HG03432 (cell line): ENCODE measurements around the gene PRR23E.
A peak's percentile ranks its signal among the peaks of the same experiment; 100 is the strongest.

Experiments used
- ATAC-seq: cut with Tn5 transposase; IDR thresholded peaks from one replicate; pipeline ENCODE4 v1.9.1; 2021; ENCODE audit warnings: mild to moderate bottlenecking, moderate library complexity; ENCODE audit not compliant: unreplicated experiment

PRR23E gene

DNA sequence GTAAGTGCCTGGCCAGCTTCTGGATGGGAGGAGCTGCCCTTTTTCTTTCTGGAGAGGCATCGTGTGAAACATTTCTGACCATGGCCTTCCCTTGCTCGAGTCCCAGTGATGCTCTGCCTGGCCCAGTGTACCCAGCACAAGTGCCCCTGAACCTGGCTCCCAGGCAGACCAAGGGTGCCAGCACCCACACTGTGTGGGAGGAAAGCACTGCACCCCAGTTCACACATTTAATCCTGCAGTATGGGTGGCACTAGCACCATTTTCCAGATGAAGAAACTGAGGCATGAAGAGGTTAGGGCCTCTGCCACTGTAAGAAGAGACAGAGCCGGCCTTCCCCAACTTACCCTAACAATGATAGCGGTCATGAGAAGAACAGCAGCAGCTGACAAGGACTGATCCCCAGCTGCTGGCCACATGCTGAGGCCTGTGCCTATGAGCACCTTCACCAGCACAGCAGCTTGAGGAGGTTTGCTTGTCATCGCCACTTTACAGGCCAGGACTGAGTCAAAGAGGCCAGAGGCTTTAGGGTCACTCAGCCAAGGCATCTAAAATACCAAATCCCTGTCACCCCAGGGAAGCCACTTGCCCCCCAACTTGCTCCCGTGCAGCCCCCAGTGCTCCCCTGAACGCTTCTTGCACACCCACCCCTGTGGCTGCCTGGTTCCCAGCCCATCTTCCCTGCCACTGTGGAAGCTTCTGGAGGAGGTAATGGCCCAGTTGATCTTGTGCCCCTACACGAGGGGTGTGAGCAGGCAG, 15.0 kb downstream of the PRR23E start:
- ATAC-seq = no peak

DNA sequence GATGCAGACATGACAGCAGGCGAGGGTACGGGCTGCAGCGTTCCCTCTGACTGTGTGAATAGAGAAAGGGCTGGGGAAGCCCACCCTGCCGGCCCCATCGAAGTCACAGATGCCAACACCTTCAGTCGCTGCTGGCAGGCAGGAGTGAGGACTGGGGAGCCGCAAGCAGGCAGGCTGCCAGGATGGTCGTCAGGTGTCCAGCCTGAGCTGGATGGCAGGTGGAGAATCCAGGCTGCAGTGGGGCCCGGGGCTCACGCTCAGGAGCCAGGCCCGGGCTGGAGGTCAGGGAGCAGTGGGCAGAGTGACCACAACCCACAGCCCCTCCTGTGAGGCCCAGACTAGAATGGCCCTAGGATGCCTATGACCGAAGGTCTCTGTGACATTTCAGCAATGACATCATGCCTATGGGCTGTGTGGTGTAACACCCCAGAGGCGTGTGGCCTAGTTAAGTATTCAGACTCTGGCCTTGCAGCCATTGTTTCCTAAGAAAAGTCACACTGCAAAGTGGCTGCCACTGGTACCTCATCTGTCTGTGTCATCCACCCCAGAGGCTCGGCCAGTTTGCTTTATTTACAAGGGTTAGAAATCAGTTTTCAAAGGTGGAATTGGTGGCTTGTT, 15.7 kb downstream of the PRR23E start:
- no peak for ATAC-seq

DNA sequence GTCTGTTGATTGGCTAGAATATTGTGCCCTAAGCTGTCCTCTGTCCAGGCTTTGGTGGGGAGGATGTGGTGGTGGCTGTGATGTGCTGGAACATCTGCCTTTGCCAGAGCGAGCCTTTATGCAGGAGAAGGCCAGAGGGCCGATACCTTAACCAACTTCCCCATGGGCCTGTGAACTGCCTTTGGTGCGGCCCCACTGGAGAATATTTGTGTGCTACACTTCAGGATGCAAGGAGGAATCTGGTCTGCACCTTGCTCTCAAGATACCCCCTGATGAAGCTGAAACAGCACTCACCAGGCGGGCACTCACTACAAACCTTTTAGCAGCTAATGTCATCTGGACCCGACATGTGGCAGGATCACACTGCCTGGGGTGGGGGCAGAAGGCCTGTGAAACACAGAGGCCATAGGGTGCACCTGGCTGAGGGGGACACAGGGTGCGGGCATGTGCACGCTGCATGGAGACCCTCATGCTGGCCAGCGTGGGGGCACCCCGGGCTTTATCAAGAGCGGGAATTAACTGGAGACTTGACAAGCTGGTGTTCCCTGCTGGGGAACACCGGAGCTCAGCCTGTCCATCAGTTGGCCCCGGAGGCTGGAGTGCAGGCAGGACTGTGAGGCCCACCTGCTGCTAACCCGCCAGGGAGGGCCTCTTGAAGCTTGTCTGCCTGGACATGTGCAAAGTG, 16.4 kb downstream of the PRR23E start:
- ATAC-seq = no peak

DNA sequence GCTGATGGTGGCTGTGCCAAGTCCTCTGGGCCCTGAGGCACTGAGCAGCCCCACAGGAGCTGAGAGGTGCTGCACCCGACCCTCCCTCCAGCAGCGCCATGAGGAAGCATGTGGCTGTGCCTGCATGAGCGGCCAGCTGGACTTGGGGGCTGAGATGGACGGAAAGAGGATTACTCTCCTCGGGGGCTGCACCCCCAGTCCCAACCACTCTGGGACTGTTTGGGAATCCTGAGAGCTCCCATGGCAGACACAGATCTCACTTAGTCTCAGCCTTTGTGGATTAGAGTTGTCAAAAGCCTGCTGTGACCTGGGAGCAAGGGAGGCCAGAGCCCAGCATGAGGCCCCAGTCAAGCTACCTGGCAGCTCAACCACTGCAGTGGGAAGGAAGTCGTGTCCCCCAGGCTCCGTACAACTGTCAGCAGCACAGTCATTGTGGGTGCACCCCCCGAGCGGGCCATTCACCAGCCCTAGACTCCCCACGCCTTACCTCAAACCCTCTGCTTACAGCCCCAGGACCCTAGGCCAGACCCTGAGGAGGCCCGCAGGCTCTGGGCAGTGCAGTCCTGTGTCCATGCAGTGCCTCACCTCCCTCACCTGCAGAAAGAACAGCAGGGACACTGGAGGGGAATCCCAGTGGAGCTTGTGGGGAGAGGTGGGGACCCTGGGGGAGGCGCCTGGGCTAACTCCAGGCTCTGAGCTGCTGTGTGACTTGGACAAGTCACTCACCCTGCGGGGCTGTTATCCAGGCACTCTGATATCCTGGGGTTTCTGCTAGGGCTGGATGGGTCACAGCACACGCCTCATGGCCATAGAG, 17.1 kb downstream of the PRR23E start:
- ATAC-seq = no peak

DNA sequence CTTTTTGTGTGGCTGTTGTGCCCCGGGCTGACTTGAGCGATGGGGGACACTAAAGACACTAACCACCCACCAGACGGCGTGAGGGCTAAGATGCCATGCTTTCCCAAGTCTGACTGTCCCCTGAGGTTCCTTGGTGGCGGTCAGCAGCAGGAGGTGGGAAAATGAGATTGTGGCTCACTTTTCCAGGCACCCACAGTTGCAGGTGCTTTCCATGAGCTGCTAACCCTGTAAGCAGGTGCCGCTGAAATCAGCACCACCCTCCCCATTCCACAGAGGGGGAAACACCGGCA, 17.7 kb downstream of the PRR23E start:
- no peak for ATAC-seq

DNA sequence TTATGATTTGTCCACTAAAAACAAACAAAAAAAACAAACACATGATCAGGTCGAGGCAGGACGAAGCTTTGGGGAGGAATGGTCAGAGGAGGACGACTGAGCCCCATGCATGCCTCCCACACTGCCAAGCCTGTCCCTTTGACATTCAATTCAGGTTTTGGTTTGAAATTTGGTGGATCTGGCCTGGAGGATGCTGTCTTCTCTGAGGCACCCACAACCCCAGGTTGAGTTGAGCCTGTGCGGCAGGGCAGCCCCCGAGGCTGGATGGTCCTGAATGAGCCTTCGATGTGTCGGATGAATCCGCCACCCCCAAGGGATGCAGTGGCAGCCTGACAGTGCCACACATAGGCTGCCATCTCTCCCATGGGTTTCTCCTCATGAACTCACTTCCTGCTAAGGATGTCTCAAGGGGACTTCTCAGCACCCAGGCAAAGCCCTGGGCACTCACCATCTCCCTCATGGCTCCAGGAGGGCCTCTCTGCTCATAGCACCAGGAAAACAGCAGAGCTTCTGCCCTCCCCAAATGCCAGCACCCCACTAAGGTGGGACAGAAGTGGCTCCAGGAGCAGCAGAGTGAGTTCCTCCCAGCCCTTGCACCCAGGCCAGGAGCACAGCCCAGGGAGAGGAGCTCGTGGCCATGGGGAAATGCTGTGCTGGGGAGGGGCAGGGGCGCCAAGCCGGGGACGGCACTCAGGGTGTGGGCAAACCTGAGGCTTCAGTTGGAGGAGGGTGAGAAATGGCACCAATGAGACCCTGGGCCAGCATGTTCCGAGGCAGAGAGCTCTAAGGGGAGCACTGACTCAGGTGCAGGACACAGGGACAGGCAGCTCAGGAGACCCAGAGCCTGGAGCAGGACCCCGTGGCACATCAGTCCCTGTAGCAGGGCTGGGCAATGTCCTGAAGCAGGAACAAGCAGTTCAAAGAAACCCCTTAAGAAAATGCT, 18.5 kb downstream of the PRR23E start:
- no peak for ATAC-seq

DNA sequence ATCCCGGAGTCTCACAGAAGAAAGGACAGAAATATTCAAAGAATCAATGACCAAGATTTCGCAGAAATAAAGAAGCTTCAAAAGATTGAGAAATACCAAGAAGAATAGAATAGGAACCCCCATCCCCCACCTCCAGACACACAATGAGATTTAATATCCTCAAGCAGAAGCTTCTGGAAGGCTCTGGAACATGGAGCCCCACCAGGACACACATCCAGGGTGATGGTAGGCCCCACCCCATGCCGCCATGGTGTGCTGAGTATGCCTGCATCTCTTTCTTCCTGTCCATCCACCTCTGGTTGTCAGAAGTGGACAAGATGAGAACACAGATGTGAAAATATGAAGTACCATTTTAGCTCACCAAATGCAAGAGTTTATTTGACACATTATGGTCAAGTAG, 19.3 kb downstream of the PRR23E start:
- no peak for ATAC-seq

DNA sequence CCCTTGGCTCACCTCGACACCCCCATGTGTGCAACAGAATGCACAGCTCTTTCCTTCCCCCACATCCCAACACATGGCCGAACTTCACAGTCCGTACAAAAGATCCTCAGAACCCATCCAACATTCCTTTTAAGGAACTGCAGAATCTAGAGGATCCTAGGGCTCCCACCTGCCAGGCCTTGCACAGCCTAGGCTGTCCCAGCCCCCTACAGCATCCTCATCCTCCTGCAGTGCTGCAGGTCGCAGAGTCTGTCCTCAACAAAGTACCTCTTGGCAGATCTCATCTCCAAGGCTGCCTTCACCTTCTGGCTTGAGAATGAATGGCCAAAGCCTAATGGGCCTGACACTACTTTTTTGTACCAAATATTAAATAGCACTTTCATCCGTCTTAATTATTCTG, 19.8 kb downstream of the PRR23E start:
- no peak for ATAC-seq

DNA sequence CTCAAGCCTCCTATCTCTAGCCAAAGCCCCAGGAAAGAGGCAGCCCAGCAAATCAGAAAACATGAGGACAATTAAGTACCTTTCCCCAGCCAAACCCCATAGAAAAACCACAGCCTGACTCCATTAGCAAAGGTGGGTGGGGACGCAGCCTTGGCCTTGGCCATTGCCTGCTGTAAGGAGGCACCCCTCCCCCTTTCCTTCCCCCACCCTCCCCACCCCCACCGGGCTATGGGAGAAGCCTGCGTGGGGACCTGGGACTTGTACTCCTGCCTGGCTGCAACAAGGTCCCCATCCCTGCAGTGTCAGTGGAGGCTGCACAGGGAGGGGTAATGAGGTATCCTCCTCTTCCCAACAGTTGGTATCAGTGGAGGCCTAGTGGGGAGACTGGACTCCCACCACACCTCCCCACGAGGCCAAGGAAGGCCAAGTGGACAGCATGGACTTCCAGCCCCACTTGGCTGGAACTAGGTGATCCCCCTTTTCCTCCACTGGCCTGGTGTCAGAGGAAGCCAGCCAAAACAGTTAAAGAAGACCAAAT, 20.5 kb downstream of the PRR23E start:
- ATAC-seq = no peak

DNA sequence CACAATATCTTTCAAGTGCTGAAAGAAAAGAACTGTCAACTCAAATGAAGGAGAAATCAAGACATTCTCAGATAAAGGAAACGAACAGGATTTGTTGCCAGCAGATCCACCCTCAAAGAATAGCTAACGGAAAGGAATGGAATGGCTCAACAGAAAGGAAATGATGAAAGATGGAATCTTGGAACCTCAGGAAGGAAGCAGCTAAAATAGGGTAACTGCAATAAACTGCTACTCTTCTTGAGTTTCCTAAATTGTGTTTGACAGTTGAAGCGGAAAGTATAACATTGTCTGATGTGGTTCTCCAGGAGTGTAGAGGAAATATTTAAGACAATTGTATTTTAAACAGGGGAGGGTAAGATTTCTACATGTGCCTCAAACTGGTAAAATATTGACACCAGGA, 22.0 kb downstream of the PRR23E start:
- no peak for ATAC-seq

DNA sequence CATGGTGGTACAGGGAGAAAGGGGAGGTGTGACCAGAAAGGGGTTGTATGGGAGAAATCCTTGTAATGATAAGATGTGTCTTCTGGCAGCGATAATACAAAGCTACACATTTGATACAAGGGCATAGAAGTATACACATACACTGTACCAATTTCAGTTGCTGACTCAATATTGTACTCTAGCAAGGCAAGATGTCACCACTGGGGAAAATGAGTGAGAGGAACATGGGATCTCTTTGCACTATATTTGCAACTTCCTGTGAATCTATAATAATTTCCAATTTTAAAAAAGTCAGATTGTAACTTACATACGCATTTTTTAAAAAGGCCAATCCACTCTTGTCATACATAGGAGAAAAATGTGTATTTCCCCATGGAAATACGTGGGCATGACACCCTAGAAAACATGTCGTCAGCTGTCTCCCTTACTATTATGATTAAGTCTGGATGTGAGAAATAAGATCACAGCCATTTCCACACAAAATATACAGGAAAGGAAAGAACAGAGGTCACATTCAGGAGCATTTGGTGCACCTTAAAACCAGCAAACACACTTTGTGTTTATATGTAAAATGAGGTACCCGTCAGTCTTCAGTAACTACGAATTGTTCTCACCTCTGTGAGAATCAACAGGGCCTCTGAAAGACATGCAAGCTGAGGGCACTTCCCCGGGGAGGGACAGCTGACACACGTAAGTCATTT, 22.9 kb downstream of the PRR23E start:
- no peak for ATAC-seq

DNA sequence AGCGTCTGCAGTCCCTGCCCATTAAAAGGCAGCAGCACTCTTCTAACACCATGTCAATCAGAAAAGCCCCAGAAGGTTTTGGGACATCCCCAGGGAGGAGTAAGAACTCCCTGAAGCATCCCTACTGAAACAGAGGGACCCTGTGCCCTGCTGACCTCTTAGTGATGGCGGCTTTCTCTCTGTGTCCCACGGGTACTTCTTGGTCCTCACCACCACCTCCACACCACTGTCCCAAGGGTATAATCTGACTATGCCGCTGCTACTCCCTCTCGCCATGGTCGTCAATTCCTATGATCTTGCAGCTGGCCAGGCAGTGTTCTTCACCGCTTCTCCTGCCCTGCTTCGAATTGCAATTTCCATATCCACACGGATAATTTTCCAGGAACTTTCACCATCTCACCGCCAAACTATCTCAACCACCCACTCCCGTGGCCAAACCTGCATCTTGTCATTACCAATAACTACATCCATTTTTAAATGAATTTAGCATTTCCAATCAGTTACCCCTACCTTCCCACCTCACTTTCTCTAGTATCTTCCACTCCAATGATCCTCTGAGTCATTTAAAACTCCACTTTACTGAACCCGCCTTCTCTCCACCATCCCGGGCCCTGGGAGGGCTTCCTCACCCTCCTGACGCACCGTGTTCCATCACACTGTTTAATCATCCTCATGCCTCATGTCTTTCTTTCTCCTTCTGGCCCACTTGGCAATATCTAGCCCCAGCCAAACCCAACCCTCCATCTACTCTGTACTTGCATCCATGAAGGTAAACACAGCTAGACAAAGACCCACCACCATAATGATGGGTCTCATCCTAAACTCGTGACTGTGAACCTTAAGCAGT, 23.7 kb downstream of the PRR23E start:
- peak; percentile 59 for ATAC-seq

DNA sequence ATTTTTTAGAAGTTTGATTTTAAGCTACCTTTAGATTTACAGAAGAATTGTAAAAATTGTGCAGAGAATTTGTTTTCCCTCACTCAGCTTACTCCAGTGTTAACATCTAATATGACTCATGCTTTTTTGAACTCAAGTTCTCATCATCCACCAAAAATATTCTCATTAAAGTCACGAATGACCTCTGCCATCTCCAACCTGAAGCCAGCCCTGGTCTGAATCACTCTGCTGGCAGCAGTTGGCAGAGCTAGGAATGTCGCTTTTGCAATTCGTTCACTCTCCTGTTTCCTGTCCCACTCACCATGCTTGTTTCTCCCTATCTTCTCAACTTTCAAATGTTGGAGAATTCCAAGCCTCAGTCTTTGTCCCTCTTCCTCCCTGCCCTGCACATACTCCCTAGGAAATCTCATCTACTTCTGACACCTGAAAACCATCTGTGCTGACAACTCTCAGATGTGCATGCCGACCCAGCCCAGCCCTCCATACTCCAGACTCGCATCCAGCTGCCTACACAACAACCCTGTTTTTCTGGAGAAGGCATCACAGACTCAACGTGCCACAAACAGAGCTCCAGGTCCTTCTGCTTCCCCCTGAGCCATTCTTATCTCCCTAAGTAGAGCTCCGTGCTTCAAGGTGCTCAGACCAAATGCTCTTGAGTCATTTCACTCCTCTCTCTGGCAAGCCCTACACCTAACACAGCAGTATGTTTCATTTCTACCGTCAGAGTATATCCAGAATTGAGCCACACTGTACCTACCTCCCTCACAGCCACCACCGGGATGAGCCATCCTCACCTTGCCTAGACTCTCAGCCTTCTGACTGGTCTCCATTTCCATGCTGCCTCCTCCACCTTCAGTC, 24.9 kb downstream of the PRR23E start:
- peak; percentile 48 for ATAC-seq

DNA sequence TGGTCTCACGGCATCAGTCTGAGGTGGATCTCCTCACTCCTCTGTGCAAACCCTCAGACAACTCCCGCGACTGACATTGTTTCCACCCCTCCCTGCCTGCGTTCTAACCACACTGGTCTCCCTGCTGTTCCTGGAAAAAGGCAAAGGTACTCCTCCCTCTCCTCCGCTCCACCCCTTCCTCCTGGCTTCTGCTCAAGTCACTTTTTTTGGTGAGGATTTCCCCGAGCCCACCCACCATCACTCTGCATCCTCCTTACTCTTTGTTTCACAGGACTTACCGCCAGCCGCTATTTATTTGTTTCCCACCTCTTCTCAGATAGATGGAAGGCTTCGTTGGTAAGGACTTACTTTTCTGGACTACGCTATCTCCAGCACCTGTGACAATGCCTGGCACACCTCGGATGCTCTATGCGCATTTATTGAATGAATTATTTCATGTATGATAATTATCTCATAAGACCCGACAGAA, 25.6 kb downstream of the PRR23E start:
- no peak for ATAC-seq

DNA sequence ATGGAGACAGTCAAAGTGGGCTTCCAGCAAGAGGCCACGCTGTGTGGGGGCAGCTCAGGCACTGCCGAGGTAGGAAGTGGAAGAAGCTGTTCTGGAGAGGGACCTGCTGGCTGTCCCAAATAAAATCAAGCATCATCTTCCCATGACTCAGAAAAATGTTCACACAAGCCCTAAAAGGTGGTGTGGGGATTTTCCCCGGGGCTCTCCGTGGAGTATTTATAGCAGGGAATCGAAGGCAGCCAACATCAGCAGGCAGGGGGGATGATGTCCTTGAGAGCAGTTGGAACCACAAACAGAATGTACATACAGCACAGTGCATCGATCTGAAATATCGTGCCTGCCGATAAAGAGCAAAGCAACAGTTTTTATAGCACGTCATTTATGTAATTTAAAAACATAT, 27.6 kb downstream of the PRR23E start:
- no peak for ATAC-seq

DNA sequence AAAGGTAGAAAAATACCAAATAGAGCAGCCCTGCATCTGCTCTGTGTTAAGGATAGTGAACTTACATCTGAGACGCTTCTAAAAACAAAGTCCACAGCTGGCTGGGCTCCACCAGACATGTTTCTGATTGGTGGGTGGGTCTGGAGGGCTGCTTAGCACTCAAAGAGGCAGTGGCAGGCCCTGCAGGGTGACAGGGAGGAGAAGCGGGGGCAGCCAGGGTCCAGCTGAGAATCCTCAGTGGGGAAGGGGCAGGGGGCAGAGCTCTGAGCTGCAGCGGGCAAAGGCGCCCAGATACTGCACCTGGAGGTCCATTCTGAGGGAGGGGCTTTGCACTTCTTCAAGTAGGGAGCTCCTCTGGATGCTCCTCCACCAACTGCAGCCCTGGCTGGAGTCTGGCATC, 28.1 kb downstream of the PRR23E start:
- no peak for ATAC-seq

DNA sequence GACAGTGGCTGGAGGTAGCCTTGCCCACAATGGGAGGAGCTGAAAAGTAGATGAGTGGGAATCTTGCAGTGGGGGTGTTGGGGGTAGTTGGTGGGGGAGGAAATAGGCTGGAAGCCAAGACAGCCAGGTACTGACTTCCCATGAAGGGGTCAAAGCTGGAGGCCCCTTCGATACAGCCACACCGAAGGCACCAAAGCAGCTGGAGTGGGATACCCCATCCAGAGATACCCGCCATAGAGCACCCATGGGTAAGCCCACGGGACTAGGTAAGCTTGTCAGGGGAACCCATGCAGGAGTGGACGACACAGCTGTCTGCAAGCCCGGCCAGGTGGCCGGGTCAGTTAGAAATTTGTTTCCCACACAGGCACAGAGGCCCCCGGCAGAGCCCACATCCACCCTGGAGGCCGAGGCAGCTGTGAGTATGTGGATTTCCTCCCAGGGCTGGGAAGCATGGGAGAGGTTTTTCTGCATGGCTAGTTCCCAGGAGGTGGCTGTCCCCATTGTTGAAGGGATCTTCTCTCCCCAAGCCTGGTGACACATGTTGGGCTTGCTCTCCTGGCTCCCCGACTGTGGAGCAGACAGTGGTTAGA, 28.6 kb downstream of the PRR23E start:
- ATAC-seq = no peak
